Fibroblast of lung (primary cell): Measurements from ENCODE around the gene RARRES1. TPM values are rescaled to one million over a fixed set of nuclear protein-coding genes. Genes with fewer than 3 reads are reported as not detected.

Experiments used
- DNase-seq, 2 donors: peaks; one replicate each; pipeline versions ENCODE4 v3.0.0 to v3.0.0-alpha.2; 2010; ENCODE audit warnings: low read depth in 2 of 2
- H2AFZ ChIP-seq: 2 replicates; pipeline ENCODE4 v1.5.1; 2012; ENCODE audit warnings: low read length, control low read depth, inconsistent platforms
- H3K27ac ChIP-seq: 2 replicates; pipeline ENCODE4 v1.5.1; 2011; ENCODE audit warnings: low read length, control low read depth; ENCODE audit not compliant: insufficient read depth
- H3K27me3 ChIP-seq: 2 replicates; pipeline ENCODE4 v1.5.1; 2011; ENCODE audit warnings: mild to moderate bottlenecking, low read length; ENCODE audit not compliant: control insufficient read depth, insufficient read depth
- H3K36me3 ChIP-seq: 2 replicates; pipeline ENCODE4 v1.5.1; 2011; ENCODE audit warnings: low read length; ENCODE audit not compliant: control insufficient read depth, insufficient read depth
- H3K4me1 ChIP-seq: 2 replicates; pipeline ENCODE4 v1.5.1; 2011; ENCODE audit warnings: low read length; ENCODE audit not compliant: control insufficient read depth, insufficient read depth; ENCODE audit errors: extremely low read depth
- H3K4me2 ChIP-seq: 2 replicates; pipeline ENCODE4 v1.5.1; 2011; ENCODE audit warnings: low read length, control low read depth; ENCODE audit not compliant: insufficient read depth; ENCODE audit errors: extremely low read depth
- H3K4me3 ChIP-seq, 4 experiments: fragments of 200-600 bp in 1 of 4; sonication (generic) in 1 of 4; replicated peaks in 1 of 4; 2 replicates each; pipeline ENCODE4 v1.5.1; 2011 to 2016; ENCODE audit warnings: low read length in 4 of 4, low read depth in 3 of 4, mild to moderate bottlenecking in 3 of 4, control low read depth in 2 of 4, inconsistent platforms in 1 of 4, mixed read lengths in 1 of 4; ENCODE audit not compliant: insufficient read depth in 1 of 4; ENCODE audit errors: control extremely low read depth in 1 of 4
- H3K79me2 ChIP-seq: 2 replicates; pipeline ENCODE4 v1.5.1; 2012; ENCODE audit warnings: mild to moderate bottlenecking, low read length, inconsistent platforms; ENCODE audit not compliant: control insufficient read depth, insufficient read depth
- H3K9ac ChIP-seq: 2 replicates; pipeline ENCODE4 v1.5.1; 2011; ENCODE audit warnings: mild to moderate bottlenecking, low read length, control low read depth; ENCODE audit not compliant: insufficient read depth
- H3K9me3 ChIP-seq: 2 replicates; pipeline ENCODE4 v1.5.1; 2012; ENCODE audit warnings: low read depth, low read length; ENCODE audit not compliant: control insufficient read depth, insufficient read depth
- H4K20me1 ChIP-seq: 2 replicates; pipeline ENCODE4 v1.5.1; 2011; ENCODE audit warnings: low read length; ENCODE audit not compliant: control insufficient read depth, insufficient read depth; ENCODE audit errors: extremely low read depth
- EZH2 ChIP-seq: IDR thresholded peaks from 2 replicates; pipeline ENCODE4 v1.5.1; 2012; ENCODE audit warnings: low read length, control low read depth, mild to moderate bottlenecking; ENCODE audit errors: missing control alignments
- polyA plus RNA-seq, 2 donors: library from polyadenylated mRNA; depleted of rRNA in 1 of 2; stranded (reverse) in 1 of 2; unstranded in 1 of 2; fragments of >200 nt; gene quantifications; 2 replicates each; pipeline ENCODE4 v1.2.1, GENCODE V29; 2011 to 2012; ENCODE audit warnings: missing spikeins in 1 of 2
- total RNA-seq: library from RNA; depleted of rRNA; stranded (reverse); fragments of >200 nt; gene quantifications from 2 replicates; pipeline ENCODE4 v1.2.1, GENCODE V29; 2014
- TF ChIP-seq, protein P1 (sequence below), 2 donors: IDR thresholded peaks in 1 of 2; conservative IDR thresholded peaks in 1 of 2; 1 replicate in 1 of 2; 2 replicates in 1 of 2; pipeline ENCODE4 v1.5.1; 2011 to 2012; ENCODE audit warnings: low read length in 2 of 2, control low read depth in 1 of 2, inconsistent platforms in 1 of 2, low read depth in 1 of 2, mild to moderate bottlenecking in 1 of 2

RARRES1 gene
- total and polyA plus RNA-seq, 2 donors (not counting 1 experiment from before 2014, with no cell fraction given) = 27.7 to 93.3 TPM

GRCh38 chr3:158668506-158668905 is 63.8 kb downstream of the RARRES1 start:
- Histone ChIP-seq H3K36me3 (peaks cover 3% of the 10 kb centered on the region), H3K9me3 (no peaks in the 10 kb centered on the region), H3K9ac (no peak overlapping the region), H4K20me1 (no peaks in the 10 kb centered on the region), H3K4me3 (peak overlapping the region in 2 of 4 experiments; percentile 86 to 88), H3K79me2 (peaks cover 17% of the 10 kb centered on the region), H3K27ac (no peak overlapping the region), H3K4me1 (peaks cover 9% of the 10 kb centered on the region), H3K27me3 (no peaks in the 10 kb centered on the region), H2AFZ (no peak overlapping the region), H3K4me2 (peak overlapping the region; percentile 38)
- TF ChIP-seq EZH2 = no peak
- DNase-seq = peak; percentile 76 to 90

DNA sequence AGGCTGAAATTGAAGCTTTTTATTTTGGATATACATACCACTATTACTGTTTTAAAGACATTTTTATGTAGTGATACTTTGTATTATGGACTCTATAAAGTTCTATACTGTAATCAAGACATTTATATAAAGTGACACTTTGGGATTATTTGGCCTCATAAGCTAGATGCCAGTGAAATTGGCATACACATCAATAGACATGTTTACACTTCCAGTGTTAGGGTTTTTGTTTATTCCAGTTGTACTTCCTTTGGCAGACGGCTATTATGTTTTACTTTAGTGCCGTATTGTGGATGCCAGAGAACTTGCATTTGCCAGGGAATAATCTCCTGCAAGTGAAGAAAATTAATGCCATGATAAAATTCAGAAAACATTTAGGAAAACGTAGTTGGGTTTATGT is 65.8 kb downstream of the RARRES1 start:
- Histone ChIP-seq H4K20me1 (no peaks in the 10 kb centered on the region), H3K27me3 (no peaks in the 10 kb centered on the region), H3K4me2 (no peak overlapping the region), H3K36me3 (peaks cover 6% of the 10 kb centered on the region), H3K9me3 (no peaks in the 10 kb centered on the region), H3K9ac (no peak overlapping the region), H3K79me2 (peaks cover 7% of the 10 kb centered on the region), H2AFZ (no peak overlapping the region), H3K4me3 (no peak overlapping the region), H3K4me1 (peaks cover 5% of the 10 kb centered on the region), H3K27ac (no peak overlapping the region)
- TF ChIP-seq EZH2 = no peak
- TF ChIP-seq, protein P1, sequence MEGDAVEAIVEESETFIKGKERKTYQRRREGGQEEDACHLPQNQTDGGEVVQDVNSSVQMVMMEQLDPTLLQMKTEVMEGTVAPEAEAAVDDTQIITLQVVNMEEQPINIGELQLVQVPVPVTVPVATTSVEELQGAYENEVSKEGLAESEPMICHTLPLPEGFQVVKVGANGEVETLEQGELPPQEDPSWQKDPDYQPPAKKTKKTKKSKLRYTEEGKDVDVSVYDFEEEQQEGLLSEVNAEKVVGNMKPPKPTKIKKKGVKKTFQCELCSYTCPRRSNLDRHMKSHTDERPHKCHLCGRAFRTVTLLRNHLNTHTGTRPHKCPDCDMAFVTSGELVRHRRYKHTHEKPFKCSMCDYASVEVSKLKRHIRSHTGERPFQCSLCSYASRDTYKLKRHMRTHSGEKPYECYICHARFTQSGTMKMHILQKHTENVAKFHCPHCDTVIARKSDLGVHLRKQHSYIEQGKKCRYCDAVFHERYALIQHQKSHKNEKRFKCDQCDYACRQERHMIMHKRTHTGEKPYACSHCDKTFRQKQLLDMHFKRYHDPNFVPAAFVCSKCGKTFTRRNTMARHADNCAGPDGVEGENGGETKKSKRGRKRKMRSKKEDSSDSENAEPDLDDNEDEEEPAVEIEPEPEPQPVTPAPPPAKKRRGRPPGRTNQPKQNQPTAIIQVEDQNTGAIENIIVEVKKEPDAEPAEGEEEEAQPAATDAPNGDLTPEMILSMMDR (conservative IDR thresholded peaks at IDR 0.05 in 1 of 2, IDR thresholded peaks at IDR 0.05 in 1 of 2; ENCODE audit: low read depth in 1 of 2, low read length in 2 of 2) = no peak
- no peak for DNase-seq

DNA sequence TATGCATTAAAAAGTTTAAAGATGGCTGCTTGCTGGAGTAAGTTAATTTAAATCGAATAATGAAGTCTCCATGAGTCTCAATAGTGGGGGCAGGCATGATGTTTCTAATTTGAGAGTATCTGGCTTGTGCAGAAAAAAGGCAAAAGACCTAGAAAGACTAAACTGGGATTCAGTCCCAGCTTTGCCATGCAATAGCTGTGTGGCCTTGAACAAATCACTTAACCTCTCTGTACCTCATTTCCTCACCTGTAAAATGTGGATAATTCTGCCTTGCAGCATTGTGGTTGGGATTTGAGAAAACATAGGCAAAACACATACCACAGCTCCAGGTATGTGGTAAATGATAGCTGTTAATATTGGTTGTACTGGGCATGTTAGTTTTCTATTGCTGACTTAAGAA is 68.4 kb downstream of the RARRES1 start:
- Histone ChIP-seq H3K36me3 (peaks cover 7% of the 10 kb centered on the region), H3K9me3 (no peaks in the 10 kb centered on the region)
- TF ChIP-seq, protein P1 (conservative IDR thresholded peaks at IDR 0.05 in 1 of 2, IDR thresholded peaks at IDR 0.05 in 1 of 2; ENCODE audit: low read depth in 1 of 2, low read length in 2 of 2) = no peak
- no peak for TF ChIP-seq EZH2

More for the DNA sequence above, 68.4 kb downstream of the RARRES1 start:
- DNase-seq = no peak
- H3K4me3 ChIP-seq = no peak overlapping the region
- H3K4me1 ChIP-seq = peaks cover 3% of the 10 kb centered on the region
- H4K20me1 ChIP-seq = no peaks in the 10 kb centered on the region
- H3K27ac ChIP-seq = no peak overlapping the region
- no peak overlapping the region for H2AFZ ChIP-seq
- H3K79me2 ChIP-seq = no peaks in the 10 kb centered on the region
- no peaks in the 10 kb centered on the region for H3K27me3 ChIP-seq
- H3K9ac ChIP-seq = no peak overlapping the region
- no peak overlapping the region for H3K4me2 ChIP-seq
